ENCODE results near the gene CDK5RAP1.
"Not testable (repeated sequence)": the region's sequence is repeated elsewhere in the genome, so short reads cannot be mapped to it uniquely, and the experiment has no call there.

The CDK5RAP1 gene

DNA sequence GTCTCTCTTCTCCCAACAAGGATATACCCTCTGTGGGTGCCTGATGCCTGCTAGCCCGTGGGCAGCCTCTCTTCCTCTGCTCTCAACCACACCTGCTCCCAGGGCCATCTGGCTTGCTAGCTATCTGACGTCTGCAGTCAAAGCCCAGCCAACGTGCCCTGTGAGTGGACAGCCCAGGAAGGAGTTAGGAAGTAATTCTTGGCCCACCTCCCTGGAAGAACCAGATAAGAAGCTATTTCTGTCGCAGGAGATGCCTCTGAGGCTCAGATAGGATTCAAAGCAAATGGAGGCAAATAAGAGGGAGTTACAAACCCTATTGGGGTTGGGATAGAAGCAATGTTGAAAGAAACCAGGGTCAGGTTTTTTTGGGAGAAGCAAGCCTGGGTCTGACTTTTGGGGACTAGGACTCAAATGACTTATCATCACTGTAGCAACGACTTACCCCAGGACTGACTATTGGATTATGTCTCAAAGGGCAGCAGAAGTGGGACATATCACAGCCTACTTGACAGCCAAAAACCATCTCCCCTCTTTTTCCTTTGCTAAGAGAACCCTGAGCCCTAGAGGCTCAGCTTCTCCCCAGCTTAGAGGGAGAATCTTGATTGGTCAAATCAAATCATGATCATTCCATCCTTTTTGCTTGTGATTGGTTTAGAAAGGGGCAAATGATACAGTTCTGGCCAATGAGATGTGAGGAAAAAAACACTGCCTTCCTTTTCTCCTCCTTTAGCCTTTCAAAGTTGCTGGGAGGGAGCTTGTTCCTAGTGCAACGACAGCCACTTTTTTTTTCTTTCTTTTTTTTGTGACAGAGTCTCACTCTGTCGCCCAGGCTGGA is 18.0 kb upstream of the CDK5RAP1 start:
- no peak for DNase-seq

GRCh38 chr20:33418033-33418432 is 16.7 kb upstream of the CDK5RAP1 start:
- no peak for DNase-seq

DNA sequence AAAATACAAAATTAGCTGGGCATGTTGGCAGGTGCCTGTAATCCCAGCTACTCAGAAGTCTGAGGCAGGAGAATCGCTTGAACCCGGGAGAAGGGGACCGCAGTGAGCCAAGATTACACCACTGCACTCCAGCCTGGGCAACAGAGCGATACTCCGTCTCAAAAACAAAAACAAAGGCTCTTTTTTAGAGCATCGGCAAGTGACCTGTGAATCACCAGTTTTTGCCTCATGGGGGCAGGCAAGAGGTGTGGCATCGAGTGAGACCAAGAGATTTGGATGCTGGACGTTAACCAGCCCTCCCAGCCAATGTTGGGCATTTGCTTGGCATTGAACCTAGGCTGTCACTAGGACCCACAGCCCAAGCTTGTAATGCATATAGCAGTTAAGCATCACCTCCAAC is 14.6 kb upstream of the CDK5RAP1 start:
- DNase-seq, result no peak

GRCh38 chr20:33412484-33412838 is 11.1 kb upstream of the CDK5RAP1 start:
- no peak for DNase-seq

DNA sequence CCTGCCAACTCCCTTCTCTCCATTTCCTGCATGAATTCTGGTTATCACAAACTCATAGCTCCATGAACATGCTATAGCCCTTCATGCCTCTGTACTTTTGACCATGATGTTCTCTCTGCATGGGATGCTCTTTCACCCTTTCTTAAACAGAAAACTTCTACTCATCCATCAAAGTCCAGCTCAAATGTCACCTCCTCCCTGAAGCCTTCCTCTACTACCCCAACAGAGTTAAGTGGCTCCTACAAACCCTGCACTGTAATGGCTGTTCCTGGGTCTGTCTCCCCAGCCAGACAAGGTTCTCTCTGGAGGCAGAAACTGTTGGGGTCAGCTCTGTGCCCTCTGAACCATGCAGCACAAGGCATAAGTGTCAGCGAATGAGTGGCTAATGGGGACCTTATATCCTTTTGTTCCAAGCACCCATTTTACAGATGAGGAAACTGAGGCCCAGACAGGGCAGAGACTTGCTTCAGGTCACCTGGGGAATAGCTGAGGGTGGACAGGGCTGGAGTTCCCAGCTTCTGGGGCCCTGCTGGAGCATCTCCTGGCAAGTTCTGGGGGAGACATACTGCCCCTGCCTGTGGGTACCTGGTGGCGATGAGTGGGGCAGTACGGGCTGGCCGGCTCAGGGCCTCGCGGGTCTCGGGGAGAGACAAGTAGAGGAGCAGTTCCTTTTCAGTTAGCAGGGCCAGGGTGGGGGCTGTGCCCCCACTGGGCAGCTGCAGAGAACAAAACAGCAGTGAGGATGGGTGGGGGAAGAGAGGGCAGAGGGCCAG is 10.6 kb upstream of the CDK5RAP1 start:
- DNase-seq, result no peak

- no peak for DNase-seq
Measured at GRCh38 chr20:33411242-33411641, 9.9 kb upstream of the CDK5RAP1 start.

DNA sequence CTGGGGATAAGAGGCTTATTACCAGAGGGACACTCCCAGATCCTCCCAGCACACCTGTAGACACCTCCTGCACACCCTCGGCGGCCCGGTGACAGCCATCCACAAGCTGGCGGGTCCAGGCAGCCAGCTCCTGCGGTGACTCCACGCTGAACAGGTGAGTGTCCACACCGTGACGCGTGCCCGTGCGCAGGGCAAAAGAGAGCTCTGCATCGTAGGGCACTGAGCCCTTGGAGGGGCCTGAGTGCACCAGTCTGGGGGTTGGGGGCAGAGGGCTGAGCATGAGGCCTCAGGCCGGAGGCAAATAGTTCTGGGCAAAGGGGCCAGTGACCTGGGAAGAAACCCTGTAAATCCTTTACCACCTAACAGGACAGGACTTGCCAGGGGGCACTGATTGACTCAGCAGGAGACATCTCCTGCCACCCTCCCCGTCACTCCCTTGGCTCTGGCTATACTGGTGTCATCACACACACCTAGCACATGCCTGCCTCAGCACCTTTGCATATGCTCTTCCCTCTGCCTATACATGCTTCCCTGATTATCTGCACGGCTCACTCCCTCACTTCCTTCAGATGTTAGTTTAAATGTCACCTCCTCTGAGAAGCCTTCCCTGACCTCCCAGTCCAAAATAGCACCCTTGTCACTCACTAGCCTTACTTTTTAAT is 8.9 kb upstream of the CDK5RAP1 start:
- DNase-seq, result no peak

DNA sequence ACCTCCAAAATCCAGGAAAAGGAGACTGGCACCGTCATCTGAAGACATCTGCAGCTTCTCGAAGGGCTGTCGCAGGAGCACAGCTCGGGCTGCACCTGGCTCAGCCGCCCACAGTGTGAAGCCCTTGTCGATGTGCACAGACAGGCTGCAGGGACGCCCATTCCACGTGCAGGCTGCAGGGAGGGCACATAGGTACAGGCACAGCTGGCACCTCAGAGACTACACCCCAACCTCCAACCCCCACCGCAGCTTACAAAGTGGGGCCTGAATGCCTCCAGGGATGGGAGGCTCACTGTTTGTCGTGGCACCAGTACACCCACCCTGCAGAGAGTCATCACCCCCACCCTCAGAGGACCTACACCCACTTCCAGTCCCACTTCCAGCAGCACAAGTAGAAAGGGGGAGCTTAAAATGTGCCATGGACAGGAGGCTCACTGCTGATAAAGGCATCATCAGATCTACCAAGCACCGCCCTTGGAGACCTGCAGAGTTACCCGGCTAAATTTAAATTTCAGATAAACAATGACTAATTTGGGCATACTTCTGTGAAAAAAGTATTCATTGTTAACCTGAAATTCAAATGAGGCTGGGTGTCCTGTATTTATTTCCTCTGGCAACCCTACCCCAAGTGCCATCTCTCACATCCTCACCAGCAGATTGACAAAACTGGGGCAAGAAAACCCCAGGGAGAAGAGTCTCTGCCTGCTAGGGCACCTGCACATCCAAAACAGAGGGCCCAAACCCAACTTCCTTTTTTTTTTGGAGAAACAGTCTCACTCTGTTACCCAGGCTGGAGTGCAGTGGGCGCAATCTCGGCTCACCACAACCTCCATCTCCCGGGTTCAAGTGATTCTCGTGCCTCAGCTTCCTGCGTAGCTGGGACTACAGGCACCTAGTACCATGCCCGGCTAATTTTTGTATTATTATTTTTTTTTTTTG is 7.7 kb upstream of the CDK5RAP1 start:
- DNase-seq, result peak in 1 of 5 experiments; percentile 38

- no peak for DNase-seq
Measured at GRCh38 chr20:33408313-33408712, 7.0 kb upstream of the CDK5RAP1 start.

- no peak for DNase-seq
Measured at GRCh38 chr20:33407796-33408195, 6.5 kb upstream of the CDK5RAP1 start.

- no peak for DNase-seq
Measured at GRCh38 chr20:33407251-33407650, 5.9 kb upstream of the CDK5RAP1 start.

- DNase-seq, result no peak
Measured at GRCh38 chr20:33404281-33404680, 3.0 kb upstream of the CDK5RAP1 start.

DNA sequence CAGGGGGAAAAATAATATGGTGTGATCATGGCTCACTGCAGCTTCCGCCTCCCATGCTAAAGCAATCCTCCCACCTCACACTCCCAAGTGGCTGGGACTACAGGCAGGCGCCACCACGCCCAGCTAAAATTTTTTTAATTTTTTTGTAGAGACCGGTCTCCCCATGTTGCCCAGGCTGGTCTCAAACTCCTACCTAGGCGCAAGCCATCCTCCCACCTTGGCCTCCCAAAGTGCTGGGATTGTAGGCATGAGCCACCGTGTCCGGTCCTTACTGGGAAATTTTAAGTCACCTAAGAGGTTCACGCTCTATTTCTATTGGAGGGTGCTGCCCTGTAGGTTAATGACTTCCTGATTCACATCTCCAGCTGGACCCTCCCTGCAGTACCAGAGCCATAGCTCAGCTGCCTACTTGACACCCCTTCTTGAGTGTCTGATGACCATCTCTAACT is 626 bp upstream of the CDK5RAP1 start:
- peak in 1 of 5 experiments; percentile 28 for DNase-seq

GRCh38 chr20:33400812-33401183 is 521 bp downstream of the CDK5RAP1 start:
- DNase-seq, result peak in 1 of 5 experiments; percentile 34

DNA sequence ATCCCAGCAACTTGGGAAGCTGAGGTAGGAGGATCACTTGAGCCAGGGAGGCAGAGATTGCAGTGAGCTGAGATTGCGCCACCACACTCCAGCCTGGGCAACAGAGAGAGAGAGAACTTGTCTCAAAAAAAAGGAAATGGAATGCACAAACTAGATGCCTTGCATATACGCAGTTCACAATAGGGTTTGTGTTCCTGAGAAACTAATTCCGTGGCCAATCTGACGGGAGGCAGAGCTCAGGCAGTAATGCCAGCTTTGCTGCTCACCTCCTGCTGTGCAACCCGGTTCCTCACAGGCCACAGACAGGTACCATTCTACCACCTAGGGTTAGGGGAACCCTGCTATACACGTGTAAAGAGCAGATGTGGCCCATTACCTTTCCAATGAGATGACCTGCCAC is 1.4 kb downstream of the CDK5RAP1 start:
- no peak for DNase-seq

DNA sequence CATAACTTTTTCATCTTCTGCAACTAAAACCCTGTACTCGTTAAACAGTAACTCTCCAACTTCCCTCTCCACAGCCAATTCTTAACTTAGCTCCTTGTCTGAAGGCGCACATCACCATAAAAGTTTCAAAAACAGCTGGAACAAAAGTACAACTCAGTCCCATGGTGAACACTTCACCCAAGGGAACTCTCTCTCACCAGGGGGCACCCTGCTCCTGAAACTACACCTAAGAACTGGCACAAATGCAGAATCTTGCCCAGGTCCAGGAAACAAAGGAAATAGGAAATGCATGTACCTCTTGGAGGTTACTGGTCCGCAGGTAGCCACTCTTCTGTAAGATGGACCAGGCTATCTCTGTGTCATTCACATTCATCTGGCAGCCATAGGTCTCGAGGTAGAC is 6.6 kb downstream of the CDK5RAP1 start:
- no peak for DNase-seq

DNA sequence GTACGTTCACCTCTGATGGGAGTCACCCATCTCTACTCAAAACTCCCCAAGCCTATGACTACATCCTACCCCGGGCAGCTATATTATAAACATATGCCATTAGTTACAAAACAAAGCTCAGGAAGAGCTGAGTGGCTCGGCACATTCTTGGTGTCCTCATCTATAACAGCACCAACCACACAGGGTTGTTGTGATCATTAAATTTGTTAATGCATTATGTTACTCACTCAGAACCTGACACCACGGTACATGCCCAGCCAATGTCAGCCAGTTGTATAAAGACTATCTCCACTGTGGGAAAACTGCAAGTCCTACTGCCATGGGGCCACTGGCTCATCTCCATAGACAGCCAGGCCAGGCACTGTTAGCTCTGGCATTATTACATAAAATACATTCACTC is 7.7 kb downstream of the CDK5RAP1 start:
- DNase-seq, result no peak

- no peak for DNase-seq
Measured at GRCh38 chr20:33391722-33392415, 9.4 kb downstream of the CDK5RAP1 start.

DNA sequence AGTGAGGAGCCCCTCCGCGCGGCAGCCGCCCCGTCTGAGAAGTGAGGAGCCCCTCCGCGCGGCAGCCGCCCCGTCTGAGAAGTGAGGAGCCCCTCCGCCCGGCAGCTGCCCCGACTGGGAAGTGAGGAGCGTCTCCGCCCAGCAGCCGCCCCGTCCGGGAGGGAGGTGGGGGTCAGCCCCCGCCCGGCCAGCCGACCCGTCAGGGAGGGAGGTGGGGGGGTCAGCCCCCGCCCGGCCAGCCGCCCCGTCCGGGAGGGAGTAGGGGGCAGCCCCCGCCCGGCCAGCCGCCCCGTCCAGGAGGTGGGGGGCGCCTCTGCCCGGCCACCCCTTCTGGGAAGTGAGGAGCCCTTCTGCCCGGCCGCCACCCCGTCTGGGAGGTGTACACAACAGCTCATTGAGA is 12.0 kb downstream of the CDK5RAP1 start:
- DNase-seq, result not testable (repeated sequence)

DNA sequence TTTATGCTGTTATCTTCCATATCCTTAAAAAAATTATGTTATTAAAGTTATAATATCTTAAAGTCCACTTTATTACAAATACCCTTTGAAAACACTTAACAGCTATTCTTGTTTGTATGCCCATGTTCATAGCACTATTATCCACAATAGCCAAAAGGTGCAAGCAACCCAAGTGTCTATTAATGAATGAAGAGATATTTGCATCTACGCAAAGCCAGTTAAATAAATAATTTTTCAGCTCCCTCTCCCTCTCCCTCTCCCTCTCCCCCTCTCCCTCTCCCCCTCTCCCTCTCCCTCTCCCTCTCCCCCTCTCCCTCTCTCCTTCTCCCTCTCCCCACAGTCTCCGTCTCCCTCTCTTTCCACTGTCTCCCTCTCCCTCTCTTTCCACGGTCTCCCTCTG is 13.1 kb downstream of the CDK5RAP1 start:
- DNase-seq, result no peak

GRCh38 chr20:33387177-33387576 is 14.1 kb downstream of the CDK5RAP1 start:
- DNase-seq, result no peak

DNA sequence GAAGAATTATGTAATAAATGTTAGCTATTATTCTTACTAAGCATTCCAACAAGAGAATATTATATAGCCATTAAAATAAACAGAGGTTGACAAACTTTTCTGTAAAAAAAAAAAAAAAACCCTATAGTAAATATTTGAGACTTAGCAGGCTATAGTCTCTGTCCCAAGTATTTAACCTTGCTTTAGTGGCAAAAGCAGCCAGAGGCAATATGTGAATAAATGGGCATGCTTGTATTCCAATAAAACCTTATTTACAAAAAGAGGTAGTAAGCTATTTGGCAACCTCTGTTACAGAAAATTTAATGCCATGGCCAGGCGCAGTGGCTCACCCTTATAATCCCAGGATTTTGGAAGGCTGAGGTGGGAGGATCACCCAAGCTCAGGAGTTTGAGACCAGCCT is 14.6 kb downstream of the CDK5RAP1 start:
- no peak for DNase-seq

Data from T-helper 2 cell (primary cell).